LNCAP (cell line): ENCODE measurements around the gene ST6GALNAC3.

Experiments used
- CTCF ChIP-seq: fragments of 450-650 bp; IDR thresholded peaks from 2 replicates; pipeline ENCODE4 v1.5.1; 2017; ENCODE audit warnings: mild to moderate bottlenecking

Gene ST6GALNAC3

GRCh38 chr1:76190749-76191424, 116.3 kb downstream of the ST6GALNAC3 start:
- TF ChIP-seq CTCF: no peak

GRCh38 chr1:76191561-76191960, 117.0 kb downstream of the ST6GALNAC3 start:
- no peak for TF ChIP-seq CTCF

GRCh38 chr1:76198452-76198851, 123.9 kb downstream of the ST6GALNAC3 start:
- no peak for TF ChIP-seq CTCF

GRCh38 chr1:76202670-76203069, 128.1 kb downstream of the ST6GALNAC3 start:
- TF ChIP-seq CTCF: no peak

GRCh38 chr1:76203127-76203526, 128.6 kb downstream of the ST6GALNAC3 start:
- no peak for TF ChIP-seq CTCF

- TF ChIP-seq CTCF: no peak
These were observed 134.7 kb downstream of the ST6GALNAC3 start for GRCh38 chr1:76209238-76209637.

- no peak for TF ChIP-seq CTCF
These were observed 135.1 kb downstream of the ST6GALNAC3 start for GRCh38 chr1:76209648-76210047.

GRCh38 chr1:76210160-76210559, 135.6 kb downstream of the ST6GALNAC3 start:
- TF ChIP-seq CTCF: no peak
